Dedifferentiated amniotic fluid mesenchymal stem cell (primary cell): Measurements from ENCODE around the gene ENSA.
"Not testable (repeated sequence)": the region's sequence is repeated elsewhere in the genome, so short reads cannot be mapped to it uniquely, and the experiment has no call there.

Source experiments
- DNase-seq: peaks from one replicate; pipeline ENCODE4 v3.0.0-alpha.2; 2016; ENCODE audit errors: extremely low spot score

ENSA gene

DNA sequence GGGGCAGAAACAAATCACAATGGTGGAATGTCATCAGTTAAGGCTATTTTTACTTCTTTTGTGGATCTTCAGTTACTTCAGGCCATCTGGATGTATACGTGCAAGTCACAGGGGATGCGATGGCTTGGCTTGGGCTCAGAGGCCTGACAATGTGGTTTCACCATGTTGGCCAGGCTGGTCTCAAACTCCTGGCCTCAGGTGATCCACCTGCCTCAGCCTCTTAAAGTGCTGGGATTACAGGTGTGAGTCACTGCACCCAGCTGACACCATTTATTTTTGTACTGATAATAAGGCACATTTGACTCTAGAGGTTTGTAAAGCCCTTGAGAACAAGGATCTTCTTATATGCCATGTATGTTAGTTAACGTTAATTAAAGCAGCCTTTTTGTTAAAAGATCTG is 48.4 kb downstream of the ENSA start:
- not testable (repeated sequence) for DNase-seq

DNA sequence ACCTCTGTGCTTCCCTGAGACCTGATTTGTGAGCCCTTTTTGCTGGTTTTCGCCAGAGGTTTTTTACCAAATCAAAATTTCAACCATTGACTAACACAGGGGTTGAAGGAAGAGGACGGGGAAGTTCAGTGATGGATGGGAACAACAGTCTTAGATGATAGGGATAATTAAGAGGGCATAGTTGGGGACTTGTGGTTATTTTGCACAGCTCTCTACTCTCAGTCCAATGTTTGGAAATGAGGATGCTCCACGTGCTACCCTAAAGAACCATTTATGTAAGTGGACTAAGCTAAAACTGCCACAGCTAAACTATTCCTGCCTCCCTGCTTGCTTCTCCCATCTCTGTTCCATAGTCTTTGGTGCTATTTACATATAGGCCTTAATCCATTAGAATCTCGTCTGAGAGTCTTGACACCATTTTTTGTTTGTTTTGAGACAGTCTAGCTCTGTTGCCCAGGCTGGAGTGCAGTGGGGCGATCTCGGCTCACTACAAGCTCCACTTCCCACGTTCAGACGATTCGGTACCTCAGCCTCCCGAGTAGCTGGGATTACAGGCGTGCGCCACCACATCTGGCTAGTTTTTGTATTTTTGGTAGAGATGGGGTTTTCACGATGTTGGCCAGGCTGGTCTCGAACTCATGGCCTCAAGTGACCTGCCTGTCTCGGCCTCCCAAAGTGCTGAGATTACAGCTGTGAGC is 49.3 kb downstream of the ENSA start:
- no peak for DNase-seq

DNA sequence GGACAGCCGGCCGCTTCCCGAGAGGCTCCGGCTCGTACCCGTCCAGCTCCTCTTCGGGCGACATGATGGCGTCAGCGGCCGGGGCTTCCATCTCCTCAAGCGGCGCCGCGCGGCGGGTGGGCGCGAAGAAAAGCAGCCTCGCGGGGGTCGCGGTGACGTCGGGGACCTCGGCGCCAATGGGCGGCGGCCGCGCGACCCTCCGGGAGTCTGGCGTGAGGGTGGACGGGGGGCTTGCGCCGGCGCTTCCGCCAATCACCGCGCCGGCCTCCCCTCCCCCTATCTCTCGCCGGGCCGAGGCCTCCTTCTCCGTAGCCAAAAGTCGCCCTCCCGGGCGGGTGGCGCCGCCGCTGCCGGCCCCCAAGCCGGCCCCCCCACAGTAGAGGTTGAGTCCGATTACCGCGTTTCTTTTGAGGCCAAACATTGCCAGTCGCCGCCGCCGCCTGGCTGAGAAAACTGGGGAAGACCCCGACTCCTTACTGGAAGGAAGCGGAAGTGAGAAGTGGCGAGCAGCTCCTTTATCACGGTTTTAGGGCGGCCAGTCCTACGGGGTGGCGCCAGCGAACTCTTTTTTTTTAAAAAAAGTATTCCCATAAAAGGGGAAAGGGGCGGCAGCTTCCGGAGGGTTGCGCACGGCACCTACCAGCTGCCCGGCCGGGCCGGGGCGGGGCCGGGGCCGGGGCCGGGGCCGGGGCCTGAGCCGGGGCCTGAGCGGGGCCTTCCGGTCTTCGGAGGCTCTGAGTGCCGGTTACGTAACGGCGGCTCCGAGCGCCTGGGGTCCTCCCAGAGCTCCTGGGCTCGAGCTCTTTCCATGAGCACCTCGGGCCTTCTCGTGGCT is 50.1 kb downstream of the ENSA start, which contains the start of gene MCL1:
MCL1 (minus strand) TSS at position 501 of the 835 bp plus-strand sequence; CDS start at position 421, 80 bp downstream.
- peak; percentile 95 for DNase-seq

DNA sequence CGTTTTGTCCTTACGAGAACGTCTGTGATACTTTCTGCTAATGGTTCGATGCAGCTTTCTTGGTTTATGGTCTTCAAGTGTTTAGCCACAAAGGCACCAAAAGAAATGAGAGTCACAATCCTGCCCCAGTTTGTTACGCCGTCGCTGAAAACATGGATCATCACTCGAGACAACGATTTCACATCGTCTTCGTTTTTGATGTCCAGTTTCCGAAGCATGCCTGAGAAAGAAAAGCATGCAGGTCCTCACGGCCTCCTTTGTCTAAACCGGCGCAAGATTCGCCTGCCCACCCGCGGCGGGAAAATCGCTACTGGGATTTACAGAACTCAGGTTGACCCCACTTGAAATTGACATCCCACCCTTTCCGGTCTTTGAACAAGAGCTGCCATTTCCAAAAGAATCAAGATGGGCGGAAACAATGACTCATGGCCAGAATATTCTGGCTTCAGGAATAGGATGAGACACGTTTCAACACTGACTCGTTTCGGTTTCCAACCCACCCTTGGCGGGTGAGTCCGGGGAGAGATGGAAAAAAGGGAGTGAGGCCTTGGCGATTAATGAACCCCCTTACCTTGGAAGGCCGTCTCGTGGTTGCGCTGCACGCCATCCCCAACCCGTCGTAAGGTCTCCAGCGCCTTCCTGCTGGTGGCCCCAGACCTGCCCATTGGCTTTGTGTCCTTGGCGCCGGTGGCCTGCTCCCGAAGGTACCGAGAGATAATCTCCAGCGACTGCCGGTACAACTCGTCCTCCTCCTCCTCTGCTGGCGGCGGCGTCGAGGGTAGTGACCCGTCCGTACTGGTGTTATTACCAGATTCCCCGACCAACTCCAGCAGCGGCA is 50.9 kb downstream of the ENSA start:
- DNase-seq = peak; percentile 76

DNA sequence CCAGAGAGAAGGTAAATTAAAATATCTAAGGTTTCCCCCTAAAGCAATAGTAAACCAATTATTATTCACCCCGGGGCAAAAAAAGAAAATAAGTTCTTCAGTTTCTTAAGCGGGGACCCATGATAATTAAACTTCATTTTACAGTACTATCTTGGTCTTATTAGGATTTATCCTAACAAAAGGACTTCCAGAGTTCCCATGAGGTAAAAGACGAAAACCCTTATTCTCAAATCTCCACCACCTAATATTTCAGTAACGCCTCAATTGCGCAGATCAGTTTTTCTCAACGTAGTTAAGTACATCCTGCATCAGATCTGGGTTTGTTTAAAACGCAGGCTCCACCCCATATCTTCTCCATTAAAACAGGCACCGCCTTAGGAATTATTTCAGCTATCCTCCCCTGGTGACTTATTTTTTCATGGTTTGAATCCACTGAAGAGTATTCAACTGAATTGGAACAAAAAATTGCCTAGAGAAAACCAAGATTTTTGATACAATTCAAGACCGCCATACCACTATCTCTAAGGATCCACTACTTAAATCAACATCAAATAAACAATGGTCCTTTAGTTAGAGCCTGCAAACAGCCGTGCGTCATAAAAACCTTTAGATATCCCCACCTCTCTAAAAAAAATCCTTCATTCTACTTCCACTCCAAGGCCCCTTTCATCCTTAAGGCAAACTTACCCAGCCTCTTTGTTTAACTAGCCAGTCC is 51.7 kb downstream of the ENSA start:
- peak; percentile 31 for DNase-seq

DNA sequence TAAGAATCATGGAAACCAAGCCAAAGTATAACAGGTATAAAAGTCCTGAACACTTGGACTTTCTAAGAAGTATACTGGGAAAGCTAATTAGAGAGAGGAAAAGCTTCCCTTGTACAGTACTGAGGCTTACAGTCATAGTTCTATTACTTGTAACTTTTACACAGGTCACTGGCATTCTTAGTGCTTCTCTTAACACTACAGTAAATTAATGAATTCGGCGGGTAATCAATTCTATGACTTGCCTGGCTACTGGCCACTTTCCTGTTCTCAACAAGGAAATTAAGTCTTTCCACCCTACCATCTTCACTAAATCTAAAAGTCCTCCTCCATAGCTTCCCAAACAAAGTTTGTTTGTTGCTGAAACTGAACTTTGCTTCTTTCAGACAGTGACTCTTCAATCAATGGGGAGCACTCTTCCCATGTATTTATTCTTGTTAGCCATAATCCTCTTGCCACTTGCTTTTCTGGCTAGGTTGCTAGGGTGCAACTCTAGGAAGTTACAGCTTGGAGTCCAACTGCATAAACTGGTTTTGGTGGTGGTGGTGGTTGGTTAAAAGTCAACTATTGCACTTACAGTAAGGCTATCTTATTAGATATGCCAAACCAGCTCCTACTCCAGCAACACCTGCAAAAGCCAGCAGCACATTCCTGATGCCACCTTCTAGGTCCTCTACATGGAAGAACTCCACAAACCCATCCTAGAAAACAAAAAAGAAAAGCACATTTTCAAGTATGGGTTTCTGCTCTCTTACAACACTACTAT is 52.4 kb downstream of the ENSA start:
- no peak for DNase-seq

DNA sequence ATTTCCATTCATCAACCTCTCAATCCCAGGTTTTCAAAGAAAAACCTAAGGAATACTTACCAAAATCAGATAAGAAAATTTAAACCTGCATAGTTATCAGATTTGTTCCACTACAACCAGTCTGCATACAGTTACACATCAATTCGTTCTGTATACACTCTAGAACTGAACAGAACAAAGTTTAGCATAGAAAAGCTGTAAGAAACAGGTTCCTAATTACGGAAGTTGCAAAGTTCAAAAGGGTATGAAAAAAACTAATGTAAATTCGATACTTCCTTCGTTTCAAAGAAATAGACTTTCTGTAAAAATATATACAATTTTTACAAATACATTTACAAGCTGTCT is 53.1 kb downstream of the ENSA start:
- DNase-seq = no peak

DNA sequence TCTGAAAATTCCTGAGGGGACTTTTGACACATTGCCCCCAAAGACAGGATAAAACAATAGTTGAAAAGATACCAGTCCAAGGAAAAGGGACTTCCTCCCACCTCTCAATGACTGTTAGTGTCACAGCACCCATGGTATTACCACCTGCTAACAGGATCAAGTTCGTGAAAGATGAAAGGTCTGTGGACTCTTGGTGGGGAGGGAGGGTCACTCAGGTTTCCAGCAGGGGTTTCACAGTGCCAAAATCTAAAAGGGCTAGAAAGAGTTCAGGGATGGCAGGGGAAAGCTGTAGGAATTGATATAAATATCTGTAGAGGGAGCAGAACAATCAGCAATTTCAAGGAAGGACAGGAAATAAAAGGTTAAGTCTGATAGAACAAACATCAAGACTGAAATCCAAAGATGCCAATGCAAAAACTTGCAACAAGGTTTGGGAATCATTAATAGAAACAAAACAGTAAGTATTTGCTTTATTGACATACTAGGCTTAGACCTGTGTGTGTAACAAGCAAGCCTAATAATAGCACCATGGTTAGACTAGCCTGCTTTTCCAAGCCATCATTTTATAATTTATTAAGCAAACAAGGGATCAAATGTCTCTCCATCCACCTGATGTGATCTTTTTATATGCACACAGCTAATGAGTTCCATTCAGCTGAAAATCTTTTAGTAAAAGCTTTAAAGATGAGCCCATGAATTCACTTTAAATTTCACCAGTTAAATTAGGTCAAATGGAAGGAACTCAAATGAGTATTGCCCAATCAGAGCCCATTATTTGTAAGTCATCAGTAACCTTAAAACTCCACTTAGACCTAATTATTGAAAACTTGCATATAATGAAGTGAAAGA is 53.7 kb downstream of the ENSA start:
- DNase-seq = no peak

DNA sequence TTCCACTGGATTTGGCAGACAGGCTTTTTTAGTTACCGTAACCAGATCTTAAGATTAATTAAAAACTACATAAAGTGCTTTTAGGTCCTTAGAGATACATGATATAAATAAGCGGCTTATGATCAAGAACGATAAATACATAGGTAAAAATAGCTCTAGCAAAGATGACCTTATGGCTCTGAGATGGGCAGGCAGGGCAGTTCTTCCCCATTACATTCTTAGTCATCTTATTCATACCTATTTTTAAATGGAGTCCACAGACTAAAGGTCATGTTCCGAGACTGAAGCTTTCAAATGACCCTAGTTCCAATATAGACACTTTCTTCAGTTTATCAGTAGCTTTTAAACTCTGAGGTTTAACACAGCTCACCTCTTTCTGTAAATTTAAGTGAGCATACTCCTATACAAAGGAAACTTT is 54.3 kb downstream of the ENSA start:
- no peak for DNase-seq

DNA sequence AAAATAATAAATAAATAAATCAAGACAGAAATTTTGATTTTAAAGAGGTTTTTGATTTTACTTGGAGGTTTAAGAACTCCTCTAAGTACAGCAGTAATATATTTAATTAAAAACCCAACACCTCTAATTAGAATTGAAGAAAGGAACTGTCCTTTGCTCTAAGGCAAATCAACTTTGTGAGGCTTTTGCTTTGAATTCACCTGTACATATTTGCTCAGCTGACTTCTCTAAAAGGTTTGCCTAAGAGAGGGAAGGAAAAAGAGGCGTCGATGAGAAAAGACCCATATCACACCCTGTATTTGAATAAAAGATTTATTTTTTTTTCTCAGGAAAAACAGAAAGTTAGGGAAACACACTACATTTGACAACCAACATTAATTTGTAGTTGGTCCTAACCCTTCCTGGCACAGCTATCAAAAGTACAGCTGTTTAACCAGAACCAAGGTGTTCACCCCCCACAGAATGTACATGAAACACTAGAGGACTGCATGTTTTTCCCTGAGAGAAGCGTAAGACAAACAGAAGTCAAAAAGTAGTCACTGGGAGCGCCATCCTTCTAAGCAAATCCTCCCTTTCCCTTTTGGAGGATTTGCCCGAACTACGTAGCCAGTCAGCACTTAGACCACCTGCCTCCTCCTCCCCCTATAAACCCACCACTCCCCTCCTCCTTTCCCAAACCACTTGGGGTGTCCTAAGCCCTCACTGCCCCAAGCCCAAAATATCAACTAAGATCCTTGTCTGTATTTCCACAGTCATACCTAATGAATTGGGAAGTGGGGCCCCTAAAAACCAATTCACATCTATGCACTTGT is 54.9 kb downstream of the ENSA start:
- DNase-seq = no peak

DNA sequence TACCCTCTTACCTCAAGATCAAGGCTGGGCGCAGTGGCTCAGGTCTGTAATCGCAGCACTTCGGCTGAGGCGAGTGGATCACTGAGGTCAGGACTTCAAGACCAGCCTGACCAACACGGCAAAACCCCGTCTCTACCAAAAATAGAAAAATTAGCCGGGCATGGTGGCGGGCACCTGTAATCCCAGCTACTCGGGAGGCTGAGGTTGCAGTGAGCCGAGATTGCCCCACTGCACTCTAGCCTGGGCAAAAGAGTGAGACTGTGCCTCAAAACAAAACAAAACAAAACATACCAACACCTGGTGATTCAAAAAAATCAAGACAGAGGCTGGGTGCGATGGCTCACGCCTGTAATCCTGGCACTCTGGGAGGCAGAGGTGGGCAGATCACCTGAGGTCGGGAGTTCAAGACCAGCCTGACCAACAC is 55.8 kb downstream of the ENSA start:
- DNase-seq = not testable (repeated sequence)

DNA sequence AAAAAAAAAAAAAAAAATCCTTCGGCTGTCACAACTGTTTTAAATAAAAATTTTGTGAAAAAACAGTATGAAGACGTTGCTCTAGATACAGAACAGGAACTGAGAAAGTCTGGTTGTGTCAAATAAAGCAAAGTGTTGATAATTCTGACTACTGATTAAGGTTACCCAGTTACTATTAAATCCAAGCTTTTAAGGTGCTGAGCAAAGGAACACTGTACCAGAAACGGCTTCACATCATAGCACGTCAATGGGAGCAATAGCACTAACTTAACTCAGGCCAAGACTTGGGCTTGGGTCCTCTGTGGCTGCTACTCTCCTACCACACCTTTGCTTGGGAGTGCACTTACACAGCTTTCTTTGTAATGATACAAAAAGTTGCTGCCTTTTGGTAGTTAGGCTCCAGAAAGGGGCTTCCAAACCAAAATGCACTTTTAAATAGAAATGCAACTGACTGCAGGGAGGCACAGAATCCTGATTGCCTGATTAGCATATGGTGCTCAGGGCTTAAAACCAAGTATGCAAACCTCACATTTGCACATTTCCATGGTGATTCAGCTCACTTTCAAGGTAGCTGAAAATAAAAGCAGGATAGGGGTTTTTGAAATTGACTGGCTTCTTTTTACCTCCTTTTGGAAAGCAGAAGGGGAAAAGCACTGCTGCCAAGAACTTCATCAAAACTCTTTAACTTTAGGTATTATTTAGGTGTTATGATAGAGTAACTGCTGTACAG is 56.3 kb downstream of the ENSA start:
- DNase-seq = no peak
